Subcutaneous abdominal adipose tissue (tissue), 5 donors: Measurements from ENCODE around the gene TMEM94.
A peak's percentile ranks its signal among the peaks of the same experiment; 100 is the strongest.
"Not testable (repeated sequence)": the region's sequence is repeated elsewhere in the genome, so short reads cannot be mapped to it uniquely, and the experiment has no call there.

Source experiments
- H3K27ac ChIP-seq: one replicate; pipeline ENCODE4 v1.7.0; 2013; ENCODE audit warnings: low read depth, mild to moderate bottlenecking, inconsistent platforms, low read length, moderate library complexity
- H3K27me3 ChIP-seq, 5 donors: one replicate each; pipeline ENCODE4 v1.7.0; 2013; ENCODE audit warnings: low read length in 5 of 5, inconsistent platforms in 1 of 5; ENCODE audit not compliant: control insufficient read depth in 5 of 5, insufficient read depth in 4 of 5
- H3K36me3 ChIP-seq, 5 donors: one replicate each; pipeline ENCODE4 v1.7.0; 2013; ENCODE audit warnings: low read length in 5 of 5; ENCODE audit not compliant: control insufficient read depth in 5 of 5, insufficient read depth in 5 of 5
- H3K4me1 ChIP-seq, 5 donors: one replicate each; pipeline ENCODE4 v1.7.0; 2013; ENCODE audit warnings: low read length in 5 of 5, mild to moderate bottlenecking in 3 of 5, moderate library complexity in 1 of 5; ENCODE audit not compliant: control insufficient read depth in 5 of 5, insufficient read depth in 5 of 5
- H3K4me3 ChIP-seq, 5 donors: one replicate each; pipeline ENCODE4 v1.7.0; 2013; ENCODE audit warnings: low read length in 5 of 5, low read depth in 1 of 5
- H3K9ac ChIP-seq, 5 donors: one replicate each; pipeline ENCODE4 v1.7.0; 2013; ENCODE audit warnings: low read length in 5 of 5, mild to moderate bottlenecking in 4 of 5, moderate library complexity in 3 of 5
- H3K9me3 ChIP-seq, 5 donors: one replicate each; pipeline ENCODE4 v1.7.0; 2013; ENCODE audit warnings: low read length in 5 of 5; ENCODE audit not compliant: control insufficient read depth in 5 of 5
- donor health status: healthy.
- donor health status: healthy.
- donor health status: healthy.
- donor health status: healthy.
- donor health status: healthy.

Gene TMEM94

GRCh38 chr17:75428543-75429469 is 27.6 kb upstream of the TMEM94 start:
- H3K9ac ChIP-seq, result no peak overlapping the region
- H3K36me3 ChIP-seq, result no peaks in the 10 kb centered on the region
- H3K4me3 ChIP-seq, result no peak overlapping the region
- H3K27me3 ChIP-seq, result peaks cover 0 to 3% (median 0%) of the 10 kb centered on the region in 5 donors
- H3K4me1 ChIP-seq, result peaks cover 0 to 10% (median 9%) of the 10 kb centered on the region in 5 donors
- no peaks in the 10 kb centered on the region for H3K9me3 ChIP-seq
- no peak overlapping the region for H3K27ac ChIP-seq

DNA sequence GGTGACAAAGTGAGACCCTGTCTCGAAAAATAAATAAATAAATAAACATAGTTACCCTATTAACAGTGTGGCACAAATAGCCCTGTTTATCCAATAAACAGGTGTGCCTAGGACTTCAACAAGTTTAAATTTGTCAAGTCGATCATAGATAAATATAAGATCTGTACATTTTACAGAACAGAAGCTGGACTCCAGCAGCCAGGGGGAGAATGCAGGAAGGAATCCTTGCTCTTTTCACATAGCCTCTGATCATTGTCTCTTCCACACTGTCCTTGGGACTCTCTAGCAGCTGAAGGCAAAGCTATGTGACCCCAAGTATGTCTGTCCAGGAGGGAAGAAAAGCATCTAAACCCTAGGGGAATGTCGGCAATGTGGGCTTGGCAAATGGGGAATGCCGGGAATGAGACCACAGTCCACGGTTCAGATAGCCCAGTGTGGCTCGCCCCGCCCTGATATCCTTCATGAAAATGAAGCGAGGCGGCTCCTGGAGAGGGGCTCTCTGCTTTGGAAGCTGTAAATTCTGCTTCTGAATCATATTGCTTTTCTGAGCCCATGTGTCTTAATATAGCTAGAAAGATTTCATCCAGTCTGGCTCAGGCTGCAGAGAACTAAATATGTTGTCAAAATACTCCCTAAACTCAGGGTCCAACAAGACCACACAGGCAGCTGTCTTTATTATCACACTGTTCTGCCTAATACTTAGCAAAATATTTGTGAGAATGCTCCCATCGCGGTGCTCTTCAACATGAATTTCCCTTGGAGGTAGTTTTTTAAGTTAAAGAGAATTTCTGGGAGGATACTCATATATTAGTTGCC is 26.1 kb upstream of the TMEM94 start:
- Histone ChIP-seq H3K27ac (no peak overlapping the region), H3K4me3 (no peak overlapping the region), H3K9ac (peak overlapping the region in 1 of 5 donors; percentile 4)

DNA sequence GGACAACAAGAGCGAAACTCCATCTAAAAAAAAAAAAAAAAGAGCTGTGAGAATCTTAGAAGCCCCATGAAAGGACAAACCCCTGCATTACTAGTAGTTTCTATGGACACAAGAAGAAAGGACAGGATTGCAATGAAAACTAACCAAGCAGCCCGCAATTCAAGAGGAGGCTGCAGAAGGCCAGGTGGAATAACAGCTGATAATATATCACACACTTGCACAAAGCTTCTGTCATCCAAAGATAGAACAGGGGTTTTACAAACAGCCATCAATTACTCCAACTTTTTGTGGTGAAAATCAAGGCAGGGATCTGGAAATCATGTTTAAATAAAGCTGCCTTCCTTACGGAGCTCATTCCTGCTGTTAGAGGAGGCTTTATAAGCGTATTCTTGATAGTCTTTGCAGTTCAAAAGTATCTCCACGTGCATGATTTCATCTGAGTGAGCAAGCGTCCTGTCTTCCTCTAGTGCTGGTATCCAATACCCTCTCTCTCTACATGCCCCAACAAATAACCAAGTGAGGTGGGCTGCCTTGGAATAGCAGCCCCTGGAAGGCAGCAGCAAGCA is 23.1 kb upstream of the TMEM94 start:
- no peaks in the 10 kb centered on the region for H3K9me3 ChIP-seq
- no peak overlapping the region for H3K27ac ChIP-seq
- H3K4me1 ChIP-seq, result peaks cover 0 to 15% (median 8%) of the 10 kb centered on the region in 5 donors
- no peak overlapping the region for H3K4me3 ChIP-seq
- H3K9ac ChIP-seq, result no peak overlapping the region
- no peaks in the 10 kb centered on the region for H3K36me3 ChIP-seq
- H3K27me3 ChIP-seq, result peaks cover 0 to 3% (median 0%) of the 10 kb centered on the region in 5 donors

More for the DNA sequence above, 26.1 kb upstream of the TMEM94 start:
- Histone ChIP-seq H3K36me3 (no peaks in the 10 kb centered on the region), H3K27me3 (peaks cover 0 to 3% (median 0%) of the 10 kb centered on the region in 5 donors), H3K4me1 (peaks cover 0 to 10% (median 9%) of the 10 kb centered on the region in 5 donors), H3K9me3 (no peaks in the 10 kb centered on the region)

DNA sequence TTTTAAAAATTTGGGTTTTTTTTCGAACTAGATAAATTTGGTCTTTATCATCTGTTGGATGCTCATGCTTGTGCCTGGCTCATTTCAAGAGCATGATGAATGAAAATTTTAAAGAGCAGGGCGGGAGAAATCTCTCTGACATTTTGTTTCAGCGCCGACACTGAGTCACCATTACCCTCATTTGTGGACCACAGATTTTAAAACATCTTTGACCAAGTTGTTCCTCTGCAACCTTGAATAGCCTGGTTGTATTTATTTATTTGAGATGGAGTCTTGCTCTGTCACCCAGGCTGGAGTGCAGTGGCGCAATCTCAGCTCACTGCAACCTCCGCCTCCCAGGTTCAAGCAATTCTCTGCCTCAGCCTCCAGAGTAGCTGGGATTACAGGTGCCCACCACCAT is 22.0 kb upstream of the TMEM94 start:
- H3K9ac ChIP-seq, H3K4me3 ChIP-seq, H3K9me3 ChIP-seq, H3K36me3 ChIP-seq, H3K27me3 ChIP-seq, H3K27ac ChIP-seq: not testable (repeated sequence)
- H3K4me1 ChIP-seq, result peaks cover 0 to 11% (median 5%) of the 10 kb centered on the region in 5 donors

GRCh38 chr17:75437404-75437803 is 19.0 kb upstream of the TMEM94 start:
- not testable (repeated sequence) for H3K9me3 ChIP-seq, H3K4me3 ChIP-seq

DNA sequence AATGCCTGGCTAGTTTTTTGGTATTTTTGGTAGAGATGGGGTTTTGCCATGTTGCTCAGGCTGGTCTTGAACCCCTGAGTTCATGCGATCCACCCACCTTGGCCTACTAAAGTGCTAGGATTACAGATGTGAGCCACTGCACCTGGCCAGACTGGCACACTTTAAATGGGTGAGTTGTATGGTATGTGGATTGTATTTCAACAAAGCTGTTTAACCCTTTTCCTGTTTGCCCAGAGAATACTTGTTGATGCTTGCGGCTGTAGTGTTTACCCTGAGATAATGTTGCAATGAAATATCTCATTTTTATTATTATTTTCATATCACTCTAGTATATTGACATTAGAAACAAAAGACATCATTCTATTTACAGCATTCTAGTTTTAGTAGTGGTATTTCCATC is 17.1 kb upstream of the TMEM94 start:
- Histone ChIP-seq H3K9me3 (no peaks in the 10 kb centered on the region), H3K27me3 (no peaks in the 10 kb centered on the region), H3K27ac (no peak overlapping the region), H3K4me1 (peaks cover 2 to 21% (median 8%) of the 10 kb centered on the region in 5 donors), H3K9ac (no peak overlapping the region), H3K4me3 (no peak overlapping the region), H3K36me3 (no peaks in the 10 kb centered on the region)

More at GRCh38 chr17:75437404-75437803, 19.0 kb upstream of the TMEM94 start:
- H3K36me3 ChIP-seq, H3K27me3 ChIP-seq, H3K27ac ChIP-seq, H3K9ac ChIP-seq: not testable (repeated sequence)
- peaks cover 2 to 15% (median 8%) of the 10 kb centered on the region in 5 donors for H3K4me1 ChIP-seq

GRCh38 chr17:75440738-75441448 is 15.5 kb upstream of the TMEM94 start:
- no peak overlapping the region for H3K9ac ChIP-seq
- H3K27ac ChIP-seq, result no peak overlapping the region
- no peaks in the 10 kb centered on the region for H3K27me3 ChIP-seq
- no peaks in the 10 kb centered on the region for H3K36me3 ChIP-seq
- no peaks in the 10 kb centered on the region for H3K9me3 ChIP-seq
- H3K4me1 ChIP-seq, result peaks cover 4 to 22% (median 7%) of the 10 kb centered on the region in 5 donors
- no peak overlapping the region for H3K4me3 ChIP-seq

GRCh38 chr17:75442168-75443103 is 14.0 kb upstream of the TMEM94 start:
- H3K27ac ChIP-seq, result no peak overlapping the region
- no peaks in the 10 kb centered on the region for H3K27me3 ChIP-seq
- peaks cover 0 to 20% (median 5%) of the 10 kb centered on the region in 5 donors for H3K4me1 ChIP-seq
- H3K9ac ChIP-seq, result peak overlapping the region in 1 of 5 donors; percentile 20
- H3K36me3 ChIP-seq, result no peaks in the 10 kb centered on the region
- H3K4me3 ChIP-seq, result no peak overlapping the region
- no peaks in the 10 kb centered on the region for H3K9me3 ChIP-seq

- H3K9ac ChIP-seq, result no peak overlapping the region
- H3K27ac ChIP-seq, result no peak overlapping the region
- peaks cover 0 to 20% (median 5%) of the 10 kb centered on the region in 5 donors for H3K4me1 ChIP-seq
- no peaks in the 10 kb centered on the region for H3K27me3 ChIP-seq
- H3K9me3 ChIP-seq, result no peaks in the 10 kb centered on the region
- no peaks in the 10 kb centered on the region for H3K36me3 ChIP-seq
- H3K4me3 ChIP-seq, result no peak overlapping the region
These were observed 11.1 kb upstream of the TMEM94 start for GRCh38 chr17:75445296-75445695.
